HCT116 (cell line): Measurements from ENCODE around the gene ATP6V1B1. TPM values are rescaled to one million over a fixed set of nuclear protein-coding genes. Genes with fewer than 3 reads are reported as not detected.

ENCODE experiments used
- ATAC-seq: fragments of 200-7000 bp; cut with Tn5 transposase; 2 replicates; pipeline ENCODE4 v1.9.1; 2020; ENCODE audit warnings: mild to moderate bottlenecking, moderate library complexity
- BruUV-seq: library from RNA; stranded (reverse); fragments of 400-500 nt; replicated peaks from 2 replicates; lab custom pipeline; 2021; lab: Mats Ljungman, UMichigan
- CTCF ChIA-PET: fragments of 300-600 bp; sonication (Branson Sonifier 250); formaldehyde crosslinking; loops from one replicate; lab custom pipeline; 2021; ENCODE audit warnings: antibody characterized with exemption; lab: Charles Lee
- POLR2A ChIA-PET: fragments of 300-600, 350-600 bp; sonication (Branson Sonifier 250); formaldehyde crosslinking; loops from one replicate; lab custom pipeline; 2021; ENCODE audit warnings: antibody characterized with exemption; lab: Charles Lee
- RAD21 ChIA-PET, 2 experiments: fragments of 300-600 bp; sonication (Branson Sonifier 250); formaldehyde crosslinking; loops; one replicate each; lab custom pipeline; 2023; ENCODE audit warnings: low total read pairs in 2 of 2; ENCODE audit not compliant: uncharacterized antibody in 2 of 2, unreplicated experiment in 2 of 2, low non-redundant PET in 1 of 2; lab: Charles Lee
- DNase-seq: peaks from one replicate; pipeline ENCODE4 v3.0.0-alpha.2; 2010; ENCODE audit warnings: low read depth, low spot score
- H2AFZ ChIP-seq: fragments of 200-600 bp; shearing (Covaris generic), sonication (generic); 2 replicates; pipeline ENCODE4 v1.6.1; 2017; ENCODE audit warnings: low read depth, mixed run types, mixed read lengths, antibody characterized with exemption, low read length; ENCODE audit not compliant: poor library complexity, severe bottlenecking
- H3K27ac ChIP-seq: 2 replicates; pipeline ENCODE4 v1.5.1; 2012; ENCODE audit warnings: low read depth, low read length
- H3K27me3 ChIP-seq: fragments of 200-600 bp; sonication (generic); 2 replicates; pipeline ENCODE4 v1.6.1; 2016; ENCODE audit warnings: mixed run types, low read length, mixed read lengths; ENCODE audit not compliant: insufficient read depth
- H3K36me3 ChIP-seq, 2 experiments: fragments of 200-500 bp in 1 of 2; fragments of 200-600 bp in 1 of 2; sonication (Bioruptor generic) in 1 of 2; sonication (generic) in 1 of 2; 2 replicates each; pipeline versions ENCODE4 v1.5.1 to v1.6.1; 2014 to 2016; ENCODE audit warnings: low read length in 2 of 2, inconsistent platforms in 1 of 2, mixed read lengths in 1 of 2, mixed run types in 1 of 2; ENCODE audit not compliant: insufficient read depth in 2 of 2, control insufficient read depth in 1 of 2
- H3K4me1 ChIP-seq, 2 experiments: fragments of 200-600 bp in 1 of 2; sonication (generic) in 1 of 2; 2 replicates each; pipeline versions ENCODE4 v1.5.1 to v1.6.1; 2012 to 2017; ENCODE audit warnings: low read length in 2 of 2, inconsistent platforms in 1 of 2, mild to moderate bottlenecking in 1 of 2, mixed read lengths in 1 of 2, mixed run types in 1 of 2, moderate library complexity in 1 of 2; ENCODE audit not compliant: insufficient read depth in 2 of 2, control insufficient read depth in 1 of 2
- H3K4me2 ChIP-seq: fragments of 200-600 bp; sonication (generic); 2 replicates; pipeline ENCODE4 v1.6.1; 2017; ENCODE audit warnings: mixed run types, low read length, mixed read lengths
- H3K4me3 ChIP-seq, 2 experiments: fragments of 200-600 bp in 1 of 2; sonication (generic) in 1 of 2; replicated peaks in 1 of 2; 2 replicates each; pipeline ENCODE4 v1.5.1; 2011 to 2016; ENCODE audit warnings: low read length in 2 of 2, control low read depth in 1 of 2, low read depth in 1 of 2, mild to moderate bottlenecking in 1 of 2, mixed read lengths in 1 of 2, mixed run types in 1 of 2
- H3K79me2 ChIP-seq: fragments of 200-600 bp; sonication (generic); 2 replicates; pipeline ENCODE4 v1.6.1; 2017; ENCODE audit warnings: mild to moderate bottlenecking, mixed run types, low read length, moderate library complexity, mixed read lengths; ENCODE audit not compliant: insufficient read depth
- H3K9ac ChIP-seq: fragments of 200-600 bp; sonication (generic); 2 replicates; pipeline ENCODE4 v1.6.1; 2016; ENCODE audit warnings: low read length, mixed read lengths
- H3K9me2 ChIP-seq: fragments of 200-600 bp; sonication (generic), shearing (Covaris generic); 2 replicates; pipeline ENCODE4 v1.6.1; 2017; ENCODE audit warnings: mixed run types, mild to moderate bottlenecking, moderate library complexity; ENCODE audit not compliant: insufficient read depth
- H3K9me3 ChIP-seq, 2 experiments: fragments of 200-500 bp in 1 of 2; fragments of 200-600 bp in 1 of 2; sonication (Bioruptor generic) in 1 of 2; sonication (generic) in 1 of 2; 2 replicates each; pipeline ENCODE4 v1.6.1; 2014 to 2017; ENCODE audit warnings: low read length in 2 of 2, mixed read lengths in 2 of 2, inconsistent platforms in 1 of 2, low read depth in 1 of 2, mild to moderate bottlenecking in 1 of 2, mixed run types in 1 of 2, moderate library complexity in 1 of 2; ENCODE audit not compliant: control insufficient read depth in 1 of 2, insufficient read depth in 1 of 2
- H4K20me1 ChIP-seq: fragments of 200-600 bp; sonication (generic), shearing (Covaris generic); 2 replicates; pipeline ENCODE4 v1.6.1; 2017; ENCODE audit warnings: mixed run types, mild to moderate bottlenecking, moderate library complexity; ENCODE audit not compliant: insufficient read depth
- CBX3 ChIP-seq: IDR thresholded peaks from 2 replicates; pipeline ENCODE4 v1.6.1; 2012; ENCODE audit warnings: low read depth
- CEBPB ChIP-seq: IDR thresholded peaks from 2 replicates; pipeline ENCODE4 v1.6.1; 2012; ENCODE audit warnings: low read depth
- CTCF ChIP-seq, 3 experiments: fragments of 200-600 bp in 1 of 3; sonication (generic) in 1 of 3; IDR thresholded peaks in 2 of 3; conservative IDR thresholded peaks in 1 of 3; 2 replicates each; pipeline ENCODE4 v1.5.1; 2012 to 2017; ENCODE audit warnings: low read depth in 2 of 3, low read length in 2 of 3, antibody characterized with exemption in 1 of 3, borderline replicate concordance in 1 of 3, control low read depth in 1 of 3, mild to moderate bottlenecking in 1 of 3, mixed read lengths in 1 of 3, mixed run types in 1 of 3, moderate library complexity in 1 of 3; ENCODE audit not compliant: insufficient read depth in 1 of 3
- EGR1 ChIP-seq: IDR thresholded peaks from 2 replicates; pipeline ENCODE4 v1.6.1; 2012; ENCODE audit warnings: low read depth
- ELF1 ChIP-seq: IDR thresholded peaks from 2 replicates; pipeline ENCODE4 v1.6.1; 2012; ENCODE audit warnings: low read depth, borderline replicate concordance
- JUND ChIP-seq: IDR thresholded peaks from 2 replicates; pipeline ENCODE4 v1.6.1; 2012
- RAD21 ChIP-seq: IDR thresholded peaks from 2 replicates; pipeline ENCODE4 v1.6.1; 2012; ENCODE audit warnings: low read depth, mild to moderate bottlenecking
- SIN3A ChIP-seq: IDR thresholded peaks from 2 replicates; pipeline ENCODE4 v1.6.1; 2012; ENCODE audit warnings: low read depth
- SP1 ChIP-seq: IDR thresholded peaks from 2 replicates; pipeline ENCODE4 v1.6.1; 2012; ENCODE audit warnings: low read depth
- SRF ChIP-seq: IDR thresholded peaks from 2 replicates; pipeline ENCODE4 v1.6.1; 2012; ENCODE audit warnings: low read depth
- TCF7L2 ChIP-seq: IDR thresholded peaks from 2 replicates; pipeline ENCODE4 v1.7.0; 2011; ENCODE audit warnings: borderline replicate concordance, inconsistent platforms; ENCODE audit not compliant: insufficient read depth, insufficient read length; ENCODE audit errors: extremely low read depth
- YY1 ChIP-seq: IDR thresholded peaks from 2 replicates; pipeline ENCODE4 v1.6.1; 2011; ENCODE audit warnings: low read length, low read depth, moderate library complexity, mild to moderate bottlenecking; ENCODE audit not compliant: insufficient replicate concordance; ENCODE audit errors: extremely low read depth
- ZFX ChIP-seq: fragments of 450-650 bp; IDR thresholded peaks from 2 replicates; pipeline ENCODE4 v1.6.1; 2017
- ZNF274 ChIP-seq: fragments of 200-500 bp; sonication (Bioruptor generic); IDR thresholded peaks from 2 replicates; pipeline ENCODE4 v1.6.1; 2014; ENCODE audit warnings: mild to moderate bottlenecking, low read depth, low read length, inconsistent platforms
- intact Hi-C: fragments of 100-400 bp; cut with micrococcal nuclease; formaldehyde crosslinking; loops from 2 replicates; pipeline ENCODE4 v1.10.0; 2022
- total RNA-seq: library from RNA; stranded (reverse); gene quantifications from one replicate; pipeline ENCODE4 v1.2.1, GENCODE V29; 2021; ENCODE audit not compliant: unreplicated experiment

ATP6V1B1 gene
- total RNA-seq, 1 experiment from 2014 or later, result 0.74 TPM

DNA sequence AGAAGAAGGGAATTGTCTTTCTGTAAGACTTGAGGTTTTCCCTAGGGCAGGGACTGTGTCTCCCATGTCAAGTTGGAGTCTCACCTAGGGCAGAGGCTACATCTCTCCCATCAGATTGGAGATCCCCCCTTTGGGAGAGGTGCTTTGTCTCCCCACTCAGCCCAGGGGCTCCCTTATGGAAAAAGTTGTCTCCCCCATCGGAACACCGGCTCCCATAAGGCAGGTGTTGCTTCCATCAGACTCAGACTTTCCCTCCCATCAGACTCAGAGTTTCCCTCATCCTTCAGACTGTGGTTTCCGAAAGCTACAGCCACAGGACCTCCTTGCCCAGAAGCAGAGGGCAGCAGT lies 48.5 kb downstream of the ATP6V1B1 start:
- intact Hi-C loops, result no loop called here
- Histone ChIP-seq H3K4me3 (no peak overlapping the region), H3K4me1 (peaks cover 2 to 9% of the 10 kb centered on the region in 2 experiments; a peak in 2 of 4 replicates), H4K20me1 (no peaks in the 10 kb centered on the region), H3K9me3 (no peaks in the 10 kb centered on the region), H3K4me2 (no peak overlapping the region), H3K9me2 (no peaks in the 10 kb centered on the region), H3K79me2 (no peaks in the 10 kb centered on the region), H3K9ac (no peak overlapping the region), H2AFZ (no peak overlapping the region), H3K36me3 (peaks cover 11 to 13% of the 10 kb centered on the region in 2 experiments; a peak in 3 of 4 replicates), H3K27me3 (no peaks in the 10 kb centered on the region), H3K27ac (no peak overlapping the region)
- ChIA-PET CTCF (interaction anchor here (0.6 to 1.2 kb wide), 7 partner anchors 11 to 680 kb away, joined by 3 to 7 read pairs (median 3); no protein-coding TSS in a partner anchor), POLR2A (interaction anchor here (1.0 kb wide), 1 partner anchor 20 kb away, joined by 4 read pairs; no protein-coding TSS in a partner anchor), RAD21 (no interaction called here)
- no peak for DNase-seq
- no peak for TF ChIP-seq CTCF (IDR thresholded peaks at IDR 0.05 in 2 of 3, conservative IDR thresholded peaks at IDR 0.05 in 1 of 3; ENCODE audit: borderline replicate concordance in 1 of 3, insufficient read depth in 1 of 3, low read depth in 2 of 3, low read length in 2 of 3)
- TF ChIP-seq ZNF274, result no peak
- TF ChIP-seq EGR1, result no peak
- TF ChIP-seq CEBPB, result no peak
- TF ChIP-seq SP1, result no peak
- no peak for TF ChIP-seq TCF7L2
- TF ChIP-seq RAD21, result no peak
- TF ChIP-seq ELF1, result no peak
- no peak for TF ChIP-seq CBX3
- no peak for TF ChIP-seq SRF
- no peak for TF ChIP-seq ZFX
- no peak for TF ChIP-seq JUND
- no peak for TF ChIP-seq SIN3A
- no peak for TF ChIP-seq YY1
- BruUV-seq, result no TSS peak
- ATAC-seq, result no peak
